Stimulated activated CD8-positive, alpha-beta memory T cell treated with anti-CD3 and anti-CD28 coated beads, Interleukin-15, amount 100 ng/mL, for 24 hours (primary cell): ENCODE measurements around the gene AK8.
A peak's percentile ranks its signal among the peaks of the same experiment; 100 is the strongest.

ENCODE experiments used
- DNase-seq: peaks from one replicate; pipeline ENCODE4 v3.0.0-alpha.2; 2020; ENCODE audit warnings: low read depth

The AK8 gene

GRCh38 chr9:132770770-132771310, 107.2 kb downstream of the AK8 start:
- DNase-seq, result no peak

GRCh38 chr9:132769906-132770769, 107.9 kb downstream of the AK8 start:
- DNase-seq, result peak; percentile 19

- peak; percentile 8 for DNase-seq
These were observed 108.9 kb downstream of the AK8 start for GRCh38 chr9:132768932-132769905.

- no peak for DNase-seq
These were observed 114.5 kb downstream of the AK8 start for GRCh38 chr9:132763574-132763973.

- no peak for DNase-seq
These were observed 115.2 kb downstream of the AK8 start for GRCh38 chr9:132762896-132763295.

- no peak for DNase-seq
These were observed 116.5 kb downstream of the AK8 start for GRCh38 chr9:132761602-132762001.

GRCh38 chr9:132760057-132760456, 118.0 kb downstream of the AK8 start:
- no peak for DNase-seq

- DNase-seq, result no peak
These were observed 121.1 kb downstream of the AK8 start for GRCh38 chr9:132757016-132757415.

GRCh38 chr9:132756214-132756845, 121.8 kb downstream of the AK8 start:
- DNase-seq, result no peak

- DNase-seq, result no peak
These were observed 123.0 kb downstream of the AK8 start for GRCh38 chr9:132755096-132755495.

- no peak for DNase-seq
These were observed 123.8 kb downstream of the AK8 start for GRCh38 chr9:132754236-132754635.

GRCh38 chr9:132753593-132753880, 124.5 kb downstream of the AK8 start:
- no peak for DNase-seq

- no peak for DNase-seq
These were observed 125.0 kb downstream of the AK8 start for GRCh38 chr9:132752877-132753592.

- no peak for DNase-seq
These were observed 127.4 kb downstream of the AK8 start for GRCh38 chr9:132750668-132751067.

- no peak for DNase-seq
These were observed 128.8 kb downstream of the AK8 start for GRCh38 chr9:132749306-132749705.

GRCh38 chr9:132748450-132748849, 129.6 kb downstream of the AK8 start:
- no peak for DNase-seq

- DNase-seq, result no peak
These were observed 132.1 kb downstream of the AK8 start for GRCh38 chr9:132745756-132746709.

- DNase-seq, result no peak
These were observed 133.0 kb downstream of the AK8 start for GRCh38 chr9:132744881-132745755.

- DNase-seq, result no peak
These were observed 134.1 kb downstream of the AK8 start for GRCh38 chr9:132743931-132744479.
